ENCODE results near the gene DMD.

Gene DMD

GRCh38 chrX:31223817-31224216 is 1987.5 kb downstream of the DMD start:
- no peak for DNase-seq
- H3K4me1 ChIP-seq (ENCODE audit: control insufficient read depth, insufficient read depth, low read length, poor library complexity, severe bottlenecking): no peaks in the 10 kb centered on the region
- no peak overlapping the region for H3K4me3 ChIP-seq (ENCODE audit: insufficient read depth, low read depth, low read length, poor library complexity, severe bottlenecking)
- no peaks in the 10 kb centered on the region for H3K36me3 ChIP-seq (ENCODE audit: control insufficient read depth, insufficient read depth, low read length)
- H3K27me3 ChIP-seq (replicated peaks; ENCODE audit: control insufficient read depth, insufficient read depth, low read length, poor library complexity, severe bottlenecking): no peaks in the 10 kb centered on the region
- no peak overlapping the region for H3K27ac ChIP-seq (ENCODE audit: insufficient read depth, low read length, poor library complexity, severe bottlenecking)
- no peaks in the 10 kb centered on the region for H3K9me3 ChIP-seq (ENCODE audit: control insufficient read depth, low read length)

- no peaks in the 10 kb centered on the region for H3K9me3 ChIP-seq (ENCODE audit: control insufficient read depth, low read length)
- no peak overlapping the region for H3K27ac ChIP-seq (ENCODE audit: insufficient read depth, low read length, poor library complexity, severe bottlenecking)
- no peaks in the 10 kb centered on the region for H3K27me3 ChIP-seq (replicated peaks; ENCODE audit: control insufficient read depth, insufficient read depth, low read length, poor library complexity, severe bottlenecking)
- no peak for DNase-seq
- H3K36me3 ChIP-seq (ENCODE audit: control insufficient read depth, insufficient read depth, low read length): no peaks in the 10 kb centered on the region
- H3K4me1 ChIP-seq (ENCODE audit: control insufficient read depth, insufficient read depth, low read length, poor library complexity, severe bottlenecking): no peaks in the 10 kb centered on the region
- no peak overlapping the region for H3K4me3 ChIP-seq (ENCODE audit: insufficient read depth, low read depth, low read length, poor library complexity, severe bottlenecking)
Observed at GRCh38 chrX:31222946-31223345, 1988.4 kb downstream of the DMD start.

- Histone ChIP-seq H3K27ac (ENCODE audit: insufficient read depth, low read length, poor library complexity, severe bottlenecking) (no peak overlapping the region), H3K27me3 (replicated peaks; ENCODE audit: control insufficient read depth, insufficient read depth, low read length, poor library complexity, severe bottlenecking) (no peaks in the 10 kb centered on the region), H3K4me3 (ENCODE audit: insufficient read depth, low read depth, low read length, poor library complexity, severe bottlenecking) (no peak overlapping the region), H3K36me3 (ENCODE audit: control insufficient read depth, insufficient read depth, low read length) (no peaks in the 10 kb centered on the region), H3K4me1 (ENCODE audit: control insufficient read depth, insufficient read depth, low read length, poor library complexity, severe bottlenecking) (no peaks in the 10 kb centered on the region), H3K9me3 (ENCODE audit: control insufficient read depth, low read length) (no peaks in the 10 kb centered on the region)
- no peak for DNase-seq
Observed at GRCh38 chrX:31219174-31219573, 1992.2 kb downstream of the DMD start.

- H3K4me1 ChIP-seq (ENCODE audit: control insufficient read depth, insufficient read depth, low read length, poor library complexity, severe bottlenecking): no peaks in the 10 kb centered on the region
- H3K27me3 ChIP-seq (replicated peaks; ENCODE audit: control insufficient read depth, insufficient read depth, low read length, poor library complexity, severe bottlenecking): no peaks in the 10 kb centered on the region
- no peaks in the 10 kb centered on the region for H3K9me3 ChIP-seq (ENCODE audit: control insufficient read depth, low read length)
- no peak overlapping the region for H3K4me3 ChIP-seq (ENCODE audit: insufficient read depth, low read depth, low read length, poor library complexity, severe bottlenecking)
- H3K36me3 ChIP-seq (ENCODE audit: control insufficient read depth, insufficient read depth, low read length): no peaks in the 10 kb centered on the region
- H3K27ac ChIP-seq (ENCODE audit: insufficient read depth, low read length, poor library complexity, severe bottlenecking): no peak overlapping the region
- DNase-seq: no peak
Observed at GRCh38 chrX:31217084-31217483, 1994.3 kb downstream of the DMD start.

- Histone ChIP-seq H3K4me1 (ENCODE audit: control insufficient read depth, insufficient read depth, low read length, poor library complexity, severe bottlenecking) (no peaks in the 10 kb centered on the region), H3K27me3 (replicated peaks; ENCODE audit: control insufficient read depth, insufficient read depth, low read length, poor library complexity, severe bottlenecking) (no peaks in the 10 kb centered on the region), H3K36me3 (ENCODE audit: control insufficient read depth, insufficient read depth, low read length) (no peaks in the 10 kb centered on the region), H3K4me3 (ENCODE audit: insufficient read depth, low read depth, low read length, poor library complexity, severe bottlenecking) (no peak overlapping the region), H3K27ac (ENCODE audit: insufficient read depth, low read length, poor library complexity, severe bottlenecking) (no peak overlapping the region), H3K9me3 (ENCODE audit: control insufficient read depth, low read length) (no peaks in the 10 kb centered on the region)
- no peak for DNase-seq
Observed at GRCh38 chrX:31215277-31215815, 1996.0 kb downstream of the DMD start.

- Histone ChIP-seq H3K36me3 (ENCODE audit: control insufficient read depth, insufficient read depth, low read length) (no peaks in the 10 kb centered on the region), H3K4me3 (ENCODE audit: insufficient read depth, low read depth, low read length, poor library complexity, severe bottlenecking) (no peak overlapping the region), H3K27me3 (replicated peaks; ENCODE audit: control insufficient read depth, insufficient read depth, low read length, poor library complexity, severe bottlenecking) (no peaks in the 10 kb centered on the region), H3K9me3 (ENCODE audit: control insufficient read depth, low read length) (no peaks in the 10 kb centered on the region), H3K27ac (ENCODE audit: insufficient read depth, low read length, poor library complexity, severe bottlenecking) (no peak overlapping the region), H3K4me1 (ENCODE audit: control insufficient read depth, insufficient read depth, low read length, poor library complexity, severe bottlenecking) (no peaks in the 10 kb centered on the region)
- no peak for DNase-seq
Observed at GRCh38 chrX:31213941-31214340, 1997.4 kb downstream of the DMD start.

GRCh38 chrX:31212856-31213748 is 1998.2 kb downstream of the DMD start:
- DNase-seq: no peak
- Histone ChIP-seq H3K27ac (ENCODE audit: insufficient read depth, low read length, poor library complexity, severe bottlenecking) (no peak overlapping the region), H3K4me1 (ENCODE audit: control insufficient read depth, insufficient read depth, low read length, poor library complexity, severe bottlenecking) (no peaks in the 10 kb centered on the region), H3K27me3 (replicated peaks; ENCODE audit: control insufficient read depth, insufficient read depth, low read length, poor library complexity, severe bottlenecking) (no peaks in the 10 kb centered on the region), H3K9me3 (ENCODE audit: control insufficient read depth, low read length) (no peaks in the 10 kb centered on the region), H3K4me3 (ENCODE audit: insufficient read depth, low read depth, low read length, poor library complexity, severe bottlenecking) (no peak overlapping the region), H3K36me3 (ENCODE audit: control insufficient read depth, insufficient read depth, low read length) (no peaks in the 10 kb centered on the region)

GRCh38 chrX:31209005-31209628 is 2002.2 kb downstream of the DMD start:
- Histone ChIP-seq H3K4me3 (ENCODE audit: insufficient read depth, low read depth, low read length, poor library complexity, severe bottlenecking) (no peak overlapping the region), H3K4me1 (ENCODE audit: control insufficient read depth, insufficient read depth, low read length, poor library complexity, severe bottlenecking) (no peaks in the 10 kb centered on the region), H3K27ac (ENCODE audit: insufficient read depth, low read length, poor library complexity, severe bottlenecking) (no peak overlapping the region), H3K36me3 (ENCODE audit: control insufficient read depth, insufficient read depth, low read length) (no peaks in the 10 kb centered on the region), H3K9me3 (ENCODE audit: control insufficient read depth, low read length) (no peaks in the 10 kb centered on the region), H3K27me3 (replicated peaks; ENCODE audit: control insufficient read depth, insufficient read depth, low read length, poor library complexity, severe bottlenecking) (peaks cover 2% of the 10 kb centered on the region)
- DNase-seq: no peak

- H3K27me3 ChIP-seq (replicated peaks; ENCODE audit: control insufficient read depth, insufficient read depth, low read length, poor library complexity, severe bottlenecking): peaks cover 2% of the 10 kb centered on the region
- no peak overlapping the region for H3K27ac ChIP-seq (ENCODE audit: insufficient read depth, low read length, poor library complexity, severe bottlenecking)
- H3K4me3 ChIP-seq (ENCODE audit: insufficient read depth, low read depth, low read length, poor library complexity, severe bottlenecking): no peak overlapping the region
- H3K9me3 ChIP-seq (ENCODE audit: control insufficient read depth, low read length): no peaks in the 10 kb centered on the region
- DNase-seq: no peak
- H3K36me3 ChIP-seq (ENCODE audit: control insufficient read depth, insufficient read depth, low read length): no peaks in the 10 kb centered on the region
- no peaks in the 10 kb centered on the region for H3K4me1 ChIP-seq (ENCODE audit: control insufficient read depth, insufficient read depth, low read length, poor library complexity, severe bottlenecking)
Observed at GRCh38 chrX:31201503-31201902, 2009.8 kb downstream of the DMD start.

- Histone ChIP-seq H3K9me3 (ENCODE audit: control insufficient read depth, low read length) (no peaks in the 10 kb centered on the region), H3K4me1 (ENCODE audit: control insufficient read depth, insufficient read depth, low read length, poor library complexity, severe bottlenecking) (no peaks in the 10 kb centered on the region), H3K27me3 (replicated peaks; ENCODE audit: control insufficient read depth, insufficient read depth, low read length, poor library complexity, severe bottlenecking) (no peaks in the 10 kb centered on the region), H3K4me3 (ENCODE audit: insufficient read depth, low read depth, low read length, poor library complexity, severe bottlenecking) (no peak overlapping the region), H3K27ac (ENCODE audit: insufficient read depth, low read length, poor library complexity, severe bottlenecking) (no peak overlapping the region), H3K36me3 (ENCODE audit: control insufficient read depth, insufficient read depth, low read length) (no peaks in the 10 kb centered on the region)
- DNase-seq: no peak
Observed at GRCh38 chrX:31200430-31200829, 2010.9 kb downstream of the DMD start.
